Activated CD4-positive, alpha-beta T cell treated with anti-CD3 and anti-CD28 coated beads for 1 hour (primary cell): Measurements from ENCODE around the gene CHAC1.

Source experiments
- DNase-seq: peaks from one replicate; pipeline ENCODE4 v3.0.0-alpha.2; 2020

Gene CHAC1

DNA sequence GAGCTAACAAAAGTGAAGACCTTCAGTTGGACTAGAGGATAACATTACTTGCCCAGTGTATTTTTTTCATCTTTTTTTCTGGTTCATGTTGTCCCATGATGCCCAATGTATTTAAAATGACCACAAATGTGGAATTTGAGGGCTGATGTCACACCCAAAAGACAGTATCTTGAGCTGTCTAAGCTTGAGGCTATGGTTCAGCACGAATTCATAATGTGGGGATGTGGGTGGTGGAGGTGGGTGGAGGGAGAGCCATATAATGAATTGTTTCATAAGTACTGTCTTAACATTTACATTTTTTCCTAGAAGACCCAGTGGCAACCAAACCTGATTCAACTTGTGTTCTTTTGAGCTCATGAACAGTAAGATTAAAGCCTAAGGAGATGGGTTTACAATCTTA is 37.5 kb downstream of the CHAC1 start:
- DNase-seq: no peak

DNA sequence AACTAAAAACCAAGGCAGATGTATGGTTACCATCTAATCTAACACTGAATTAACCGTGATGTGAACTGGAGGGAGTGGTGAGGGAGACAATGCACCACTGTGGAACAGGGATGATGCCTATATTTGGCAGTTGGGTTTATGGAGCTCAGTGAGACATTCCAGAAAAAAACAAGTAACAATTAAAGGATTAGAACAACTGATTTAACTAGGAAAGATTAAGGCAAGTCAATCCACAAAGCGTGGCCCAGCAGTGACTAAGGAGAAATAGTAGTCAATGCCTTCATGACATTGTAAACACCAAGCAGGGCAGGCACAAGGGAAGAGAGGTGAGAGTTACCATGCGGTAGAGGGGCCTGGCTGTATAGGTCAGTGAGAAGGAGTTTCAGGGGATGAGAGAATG is 38.1 kb downstream of the CHAC1 start:
- DNase-seq: no peak

DNA sequence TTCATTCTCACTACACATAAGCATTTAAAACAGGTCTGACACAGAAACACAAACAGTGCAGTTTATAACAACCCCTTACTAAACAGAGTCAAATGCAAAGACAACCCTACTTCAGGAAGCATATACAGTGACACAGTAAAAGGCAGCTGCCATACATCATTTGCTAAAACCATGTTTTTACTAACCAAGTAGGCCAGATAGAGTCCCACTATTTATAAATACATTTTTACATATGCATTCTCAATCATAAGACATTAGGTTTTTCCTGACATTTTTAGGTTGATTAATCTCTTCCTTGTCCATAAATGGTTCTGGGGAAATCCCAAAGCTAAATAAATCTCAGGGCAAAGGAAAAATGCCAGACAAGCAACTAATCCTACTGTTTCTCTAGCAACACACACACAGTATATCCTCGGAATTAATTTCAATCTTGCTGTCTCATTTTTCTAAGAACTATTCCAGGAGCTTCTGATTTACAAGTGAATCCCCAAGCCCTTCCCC is 39.0 kb downstream of the CHAC1 start:
- DNase-seq: no peak

DNA sequence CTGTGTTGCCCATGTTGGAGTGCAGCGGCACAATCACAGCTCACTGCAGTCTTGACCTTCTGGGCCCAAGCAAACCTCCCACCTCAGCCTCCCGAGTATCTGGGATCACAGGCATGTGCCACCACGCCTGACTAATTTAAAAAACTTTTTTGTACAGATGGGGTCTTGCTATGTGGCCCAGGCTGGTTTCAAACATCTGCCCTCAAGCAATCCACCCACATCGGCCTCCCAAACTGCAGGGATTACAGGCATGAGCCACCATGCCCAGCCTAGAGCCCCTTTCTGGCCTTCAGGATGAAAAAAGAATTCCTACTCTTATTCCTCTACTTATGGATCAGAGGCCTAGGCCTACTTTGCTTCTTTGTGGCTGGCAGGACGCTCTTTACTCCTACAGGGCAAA is 39.6 kb downstream of the CHAC1 start:
- DNase-seq: no peak

DNA sequence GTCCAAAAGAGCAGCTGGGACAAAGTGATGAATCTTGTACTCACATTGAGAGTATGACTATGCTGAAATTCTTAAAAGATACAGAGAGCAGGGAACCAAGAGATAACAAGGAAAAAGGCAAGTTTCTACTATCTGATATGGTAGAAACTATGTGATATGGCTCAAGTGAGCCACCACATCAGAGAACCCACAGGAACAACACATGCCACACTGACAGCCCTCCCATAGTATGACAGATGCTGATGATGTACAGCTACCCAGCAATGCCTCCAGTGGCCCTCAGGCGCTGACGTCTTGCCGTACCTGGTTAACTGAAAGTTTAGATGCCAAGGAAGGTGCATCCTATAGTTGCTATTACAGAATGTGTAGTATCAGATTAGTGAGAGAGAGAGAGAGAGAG is 42.4 kb downstream of the CHAC1 start:
- no peak for DNase-seq

DNA sequence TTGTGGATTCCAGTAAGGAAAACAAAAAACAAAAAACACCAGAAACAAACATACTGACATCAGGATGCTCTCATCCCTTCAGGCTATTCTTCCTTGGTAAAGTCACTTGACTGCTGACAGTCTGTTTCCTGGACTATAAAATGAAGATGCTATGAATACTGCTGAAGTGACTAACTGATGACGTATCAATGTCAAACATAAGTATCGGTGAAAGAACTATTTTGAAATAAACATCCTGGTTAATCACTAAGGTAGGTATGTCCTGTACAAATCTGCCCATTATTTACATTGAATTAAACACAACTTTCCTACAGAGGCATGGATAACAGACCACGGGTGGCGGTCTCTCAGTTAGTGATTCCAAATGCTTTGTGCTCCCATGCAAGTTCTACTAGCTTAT is 45.9 kb downstream of the CHAC1 start:
- DNase-seq: no peak

DNA sequence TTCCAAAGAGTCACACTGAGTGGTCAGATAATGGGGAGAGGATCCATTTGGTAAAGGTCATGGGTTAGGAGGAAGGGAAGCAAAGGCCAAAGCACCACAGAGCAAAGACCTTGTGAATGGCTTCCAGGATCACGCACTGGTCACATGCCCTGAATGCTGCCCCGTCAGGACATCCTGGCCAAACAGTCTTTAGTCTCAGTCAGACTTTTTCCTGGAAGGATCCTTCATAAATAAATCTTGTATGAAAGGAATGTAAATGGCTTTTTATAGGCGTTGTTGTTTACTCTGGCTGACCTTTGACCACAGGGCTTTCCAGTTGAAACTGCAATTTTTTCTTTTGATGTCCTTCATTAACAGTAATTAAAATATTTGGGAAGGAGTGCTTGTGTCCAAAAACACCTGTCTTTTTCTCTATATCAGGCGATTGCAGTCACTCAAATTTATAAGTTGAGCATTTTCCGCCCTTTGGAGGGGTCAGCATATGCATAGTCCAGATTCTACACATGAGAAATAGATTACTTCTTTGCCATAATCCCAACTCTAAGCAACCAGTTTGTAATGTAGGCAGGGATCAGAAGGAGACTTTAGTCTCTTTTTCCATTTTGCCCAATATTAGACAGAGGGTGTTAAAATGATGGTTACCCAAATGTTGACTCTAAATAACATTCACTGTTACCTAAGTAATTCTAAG is 48.4 kb downstream of the CHAC1 start:
- no peak for DNase-seq

DNA sequence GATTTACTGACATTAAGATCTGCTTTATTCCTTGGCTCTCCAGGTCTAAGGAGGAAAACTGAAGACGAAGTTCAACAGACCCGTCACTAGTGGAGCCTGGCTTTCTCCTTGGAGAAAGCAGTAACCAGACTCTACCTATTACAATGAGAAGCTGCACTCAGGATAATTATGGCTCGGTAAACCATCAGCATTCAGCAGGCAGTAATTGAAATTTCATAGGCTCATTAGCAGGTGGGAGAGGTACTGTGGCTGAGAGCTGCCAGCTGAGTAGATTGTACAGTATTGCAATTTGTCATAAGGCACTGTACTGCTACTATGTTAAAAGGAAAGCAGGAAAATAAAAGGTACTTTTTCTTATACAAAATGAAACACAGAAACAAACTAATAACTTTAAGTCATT is 51.2 kb downstream of the CHAC1 start:
- DNase-seq: no peak
